Astrocyte (in vitro differentiated cells and primary cell): ENCODE data around the gene TEDC1.

ENCODE experiments used
- EZH2 ChIP-seq: IDR thresholded peaks from 2 replicates; pipeline ENCODE4 v1.6.1; 2012; ENCODE audit warnings: mild to moderate bottlenecking, low read length, inconsistent platforms; ENCODE audit not compliant: insufficient read depth
- TF ChIP-seq, protein P1 (sequence below): IDR thresholded peaks from 2 replicates; pipeline ENCODE4 v1.5.1; 2011; ENCODE audit warnings: low read depth, mild to moderate bottlenecking, inconsistent platforms, low read length, moderate library complexity; ENCODE audit not compliant: insufficient read depth

DNA sequence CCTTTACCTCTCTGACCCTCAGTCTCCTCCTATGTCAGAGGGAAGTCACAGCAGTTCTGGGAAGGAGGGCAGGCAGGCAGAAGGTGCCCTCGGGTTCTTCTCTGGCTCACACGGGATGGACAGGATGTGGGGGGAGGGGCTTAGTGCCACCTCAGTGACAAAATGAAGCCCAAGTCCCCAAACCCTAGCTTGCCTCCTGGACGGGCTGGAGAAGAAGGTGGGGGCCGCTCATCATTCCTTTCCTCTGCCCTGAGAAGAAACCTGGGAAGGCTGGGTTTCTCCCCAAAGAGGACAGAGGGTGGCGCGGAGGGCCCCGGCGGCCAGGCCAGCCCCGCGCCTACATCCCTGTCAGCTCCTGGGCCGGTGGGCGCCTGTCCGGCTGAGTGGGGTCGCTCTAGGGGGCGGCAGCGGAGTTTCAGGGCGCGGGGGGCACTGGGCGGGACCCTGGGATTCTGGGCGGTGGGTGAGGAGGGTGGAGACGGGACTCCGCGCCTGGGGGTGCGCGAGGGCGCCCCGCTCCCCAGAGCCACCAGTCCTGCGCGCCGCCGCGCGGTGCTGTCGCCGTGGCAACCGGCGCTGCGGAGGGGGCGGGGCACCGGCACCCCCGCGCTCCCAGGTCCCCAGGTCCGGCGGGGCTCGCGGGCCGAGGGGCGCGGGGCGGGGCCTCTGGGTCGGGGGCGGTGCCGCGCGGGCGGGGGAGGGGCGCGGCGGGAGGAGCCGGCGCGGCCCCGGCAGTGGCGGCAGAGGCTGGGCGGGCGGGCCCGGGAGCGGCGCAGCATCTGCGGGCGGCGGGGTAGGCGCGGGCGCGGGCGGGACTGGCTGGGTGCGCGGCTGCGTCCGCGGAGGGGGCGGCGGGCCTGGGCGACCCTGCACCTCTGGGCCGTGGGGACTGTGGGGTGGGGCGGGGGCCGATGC is 35.1 kb downstream of the TEDC1 start, which contains the start of gene TMEM121:
- TF ChIP-seq, protein P1, sequence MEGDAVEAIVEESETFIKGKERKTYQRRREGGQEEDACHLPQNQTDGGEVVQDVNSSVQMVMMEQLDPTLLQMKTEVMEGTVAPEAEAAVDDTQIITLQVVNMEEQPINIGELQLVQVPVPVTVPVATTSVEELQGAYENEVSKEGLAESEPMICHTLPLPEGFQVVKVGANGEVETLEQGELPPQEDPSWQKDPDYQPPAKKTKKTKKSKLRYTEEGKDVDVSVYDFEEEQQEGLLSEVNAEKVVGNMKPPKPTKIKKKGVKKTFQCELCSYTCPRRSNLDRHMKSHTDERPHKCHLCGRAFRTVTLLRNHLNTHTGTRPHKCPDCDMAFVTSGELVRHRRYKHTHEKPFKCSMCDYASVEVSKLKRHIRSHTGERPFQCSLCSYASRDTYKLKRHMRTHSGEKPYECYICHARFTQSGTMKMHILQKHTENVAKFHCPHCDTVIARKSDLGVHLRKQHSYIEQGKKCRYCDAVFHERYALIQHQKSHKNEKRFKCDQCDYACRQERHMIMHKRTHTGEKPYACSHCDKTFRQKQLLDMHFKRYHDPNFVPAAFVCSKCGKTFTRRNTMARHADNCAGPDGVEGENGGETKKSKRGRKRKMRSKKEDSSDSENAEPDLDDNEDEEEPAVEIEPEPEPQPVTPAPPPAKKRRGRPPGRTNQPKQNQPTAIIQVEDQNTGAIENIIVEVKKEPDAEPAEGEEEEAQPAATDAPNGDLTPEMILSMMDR, result no peak
- TF ChIP-seq EZH2, result no peak
